ENCODE data around the gene DENND2A. TPM values are rescaled to one million over a fixed set of nuclear protein-coding genes. Genes with fewer than 3 reads are reported as not detected.
"Not testable (repeated sequence)": the region's sequence is repeated elsewhere in the genome, so short reads cannot be mapped to it uniquely, and the experiment has no call there.

Gene DENND2A
- total RNA-seq, 3 donors from 2014 or later: 6.9 to 13.1 (median 7.6) TPM

DNA sequence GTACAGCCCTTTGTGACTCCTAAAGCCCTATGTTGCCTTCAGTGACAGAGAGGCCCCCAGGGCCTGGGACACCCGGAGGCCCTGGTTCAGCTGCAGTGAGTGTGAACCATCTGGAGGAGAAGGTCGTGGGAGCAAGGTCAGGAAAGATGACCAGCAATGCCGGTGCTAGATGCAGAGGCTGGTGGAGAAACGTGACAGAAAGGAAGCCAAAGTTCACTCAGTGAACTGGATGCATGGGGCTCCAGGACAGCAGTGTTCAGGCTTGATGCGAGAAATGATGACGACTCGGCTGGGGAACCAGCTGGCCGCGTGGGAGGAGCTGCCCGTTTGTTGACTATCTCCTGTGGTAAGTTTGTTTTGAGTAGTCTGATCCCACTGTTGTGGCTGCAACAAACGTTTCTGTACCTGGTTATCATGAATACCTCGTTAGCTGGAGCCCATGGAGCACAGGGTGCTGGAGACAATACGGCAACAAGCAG lies 107.2 kb downstream of the DENND2A start:
- Histone ChIP-seq H3K36me3 (no peaks in the 10 kb centered on the region), H3K27ac (no peak overlapping the region), H3K27me3 (no peaks in the 10 kb centered on the region), H3K4me3 (no peak overlapping the region), H3K4me1 (no peaks in the 10 kb centered on the region), H3K9me3 (no peaks in the 10 kb centered on the region)
- intact Hi-C loops (cut with DNase I; ENCODE audit: low total_unique reads): no loop called here
- TF ChIP-seq, protein P1, sequence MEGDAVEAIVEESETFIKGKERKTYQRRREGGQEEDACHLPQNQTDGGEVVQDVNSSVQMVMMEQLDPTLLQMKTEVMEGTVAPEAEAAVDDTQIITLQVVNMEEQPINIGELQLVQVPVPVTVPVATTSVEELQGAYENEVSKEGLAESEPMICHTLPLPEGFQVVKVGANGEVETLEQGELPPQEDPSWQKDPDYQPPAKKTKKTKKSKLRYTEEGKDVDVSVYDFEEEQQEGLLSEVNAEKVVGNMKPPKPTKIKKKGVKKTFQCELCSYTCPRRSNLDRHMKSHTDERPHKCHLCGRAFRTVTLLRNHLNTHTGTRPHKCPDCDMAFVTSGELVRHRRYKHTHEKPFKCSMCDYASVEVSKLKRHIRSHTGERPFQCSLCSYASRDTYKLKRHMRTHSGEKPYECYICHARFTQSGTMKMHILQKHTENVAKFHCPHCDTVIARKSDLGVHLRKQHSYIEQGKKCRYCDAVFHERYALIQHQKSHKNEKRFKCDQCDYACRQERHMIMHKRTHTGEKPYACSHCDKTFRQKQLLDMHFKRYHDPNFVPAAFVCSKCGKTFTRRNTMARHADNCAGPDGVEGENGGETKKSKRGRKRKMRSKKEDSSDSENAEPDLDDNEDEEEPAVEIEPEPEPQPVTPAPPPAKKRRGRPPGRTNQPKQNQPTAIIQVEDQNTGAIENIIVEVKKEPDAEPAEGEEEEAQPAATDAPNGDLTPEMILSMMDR (IDR thresholded peaks at IDR 0.05): no peak
- TF ChIP-seq POLR2AphosphoS5 (IDR thresholded peaks at IDR 0.05): no peak
- no peak for TF ChIP-seq POLR2A (IDR thresholded peaks at IDR 0.05)
- DNase-seq (ENCODE audit: low spot score in 2 of 2): no peak

DNA sequence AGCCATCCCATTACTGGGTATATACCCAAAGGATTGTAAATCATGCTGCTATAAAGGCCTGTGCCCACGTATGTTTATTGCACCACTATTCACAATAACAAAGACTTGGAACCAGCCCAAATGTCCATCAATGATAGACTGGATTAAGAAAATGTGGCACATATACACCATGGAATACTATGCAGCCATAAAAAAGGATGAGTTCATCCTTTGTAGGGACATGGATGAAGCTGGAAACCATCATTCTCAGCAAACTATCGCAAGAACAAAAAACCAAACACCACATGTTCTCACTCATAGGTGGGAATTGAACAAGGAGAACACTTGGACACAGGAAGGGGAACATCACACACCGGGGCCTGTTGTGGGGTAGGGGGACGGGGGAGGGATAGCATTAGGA lies 111.2 kb downstream of the DENND2A start:
- H3K4me1 ChIP-seq; intact Hi-C loops (cut with DNase I; ENCODE audit: low total_unique reads); H3K27ac ChIP-seq; H3K9me3 ChIP-seq; DNase-seq (ENCODE audit: low spot score in 2 of 2); H3K36me3 ChIP-seq; H3K27me3 ChIP-seq; H3K4me3 ChIP-seq: not testable (repeated sequence)

DNA sequence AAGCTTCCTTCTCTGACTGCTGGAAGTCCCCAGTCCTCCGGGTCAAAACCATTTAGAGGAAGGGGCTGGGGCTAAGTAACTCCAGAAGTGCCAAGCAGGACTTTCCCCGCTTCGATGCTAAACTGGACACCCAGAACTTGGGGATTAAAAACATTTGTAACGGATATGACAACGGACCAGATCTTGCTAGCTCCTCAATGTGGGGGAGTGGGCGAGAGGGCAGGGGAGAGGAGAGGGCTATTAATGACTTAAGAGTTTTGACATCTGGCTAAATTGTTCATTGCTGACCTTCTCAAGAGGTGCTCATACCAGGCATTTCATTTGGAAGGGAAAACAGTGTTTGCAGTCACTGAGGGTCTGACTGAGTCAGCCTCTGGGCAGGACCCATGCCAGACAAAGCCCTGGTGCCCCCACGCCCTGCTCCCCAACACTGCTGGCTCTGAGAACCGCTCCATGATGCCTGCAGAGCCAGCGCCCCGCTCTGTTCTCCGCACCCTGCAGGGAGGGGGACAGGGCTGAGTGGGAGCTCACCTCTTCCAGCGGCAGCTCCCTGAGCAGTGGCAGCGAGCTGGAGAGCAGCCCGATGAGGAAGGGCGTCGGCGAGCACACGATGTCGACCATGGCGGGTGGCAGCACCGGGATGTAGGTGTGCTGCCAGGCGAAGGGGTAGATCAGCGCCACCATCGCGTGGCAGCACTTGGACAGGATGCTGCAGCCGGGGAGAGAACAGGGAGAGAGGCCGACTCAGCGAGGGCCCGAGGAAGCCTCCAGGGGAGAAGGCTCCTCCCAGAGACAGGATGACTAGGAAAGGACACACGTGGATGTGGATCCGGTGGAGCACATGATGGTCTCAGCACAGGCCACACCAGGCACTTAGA lies 113.6 kb downstream of the DENND2A start:
- Histone ChIP-seq H3K9me3 (no peaks in the 10 kb centered on the region), H3K4me1 (no peaks in the 10 kb centered on the region), H3K36me3 (no peaks in the 10 kb centered on the region), H3K27me3 (no peaks in the 10 kb centered on the region), H3K27ac (peak overlapping the region in 1 of 2 donors; percentile 3), H3K4me3 (no peak overlapping the region)
- intact Hi-C loops (cut with DNase I; ENCODE audit: low total_unique reads): loop anchor here (1.0 kb wide), 1 partner anchor 128 kb away; no protein-coding TSS in a partner anchor
- TF ChIP-seq, protein P1 (IDR thresholded peaks at IDR 0.05): no peak
- no peak for TF ChIP-seq POLR2A (IDR thresholded peaks at IDR 0.05)
- no peak for TF ChIP-seq POLR2AphosphoS5 (IDR thresholded peaks at IDR 0.05)
- DNase-seq (ENCODE audit: low spot score in 2 of 2): no peak

DNA sequence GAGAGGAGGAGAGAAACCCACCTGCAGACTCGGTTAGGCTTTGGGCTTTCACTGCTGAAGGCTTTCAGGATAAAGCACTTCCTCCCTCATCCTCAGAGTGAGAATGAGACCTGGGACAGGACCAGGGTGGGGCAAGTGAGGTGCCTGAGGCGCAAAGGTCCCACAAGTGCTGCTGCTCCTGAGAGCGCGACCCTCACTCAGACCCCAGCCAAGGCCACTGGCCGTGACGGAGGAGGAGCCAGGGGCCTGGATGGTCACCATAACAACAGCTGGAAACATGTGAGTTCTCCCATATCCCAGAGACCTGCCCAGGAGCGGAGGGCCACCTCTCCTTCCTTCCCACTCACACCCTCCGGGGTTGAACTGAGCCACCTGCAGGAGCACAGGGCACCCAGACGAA lies 114.4 kb downstream of the DENND2A start:
- H3K4me1 ChIP-seq: no peaks in the 10 kb centered on the region
- intact Hi-C loops (cut with DNase I; ENCODE audit: low total_unique reads): no loop called here
- H3K9me3 ChIP-seq: no peaks in the 10 kb centered on the region
- peak overlapping the region in 1 of 2 donors; percentile 3 for H3K27ac ChIP-seq
- DNase-seq (ENCODE audit: low spot score in 2 of 2): no peak
- no peaks in the 10 kb centered on the region for H3K27me3 ChIP-seq
- no peaks in the 10 kb centered on the region for H3K36me3 ChIP-seq
- H3K4me3 ChIP-seq: no peak overlapping the region
- TF ChIP-seq, protein P1 (IDR thresholded peaks at IDR 0.05): no peak
- TF ChIP-seq POLR2A (IDR thresholded peaks at IDR 0.05): no peak
- TF ChIP-seq POLR2AphosphoS5 (IDR thresholded peaks at IDR 0.05): no peak

DNA sequence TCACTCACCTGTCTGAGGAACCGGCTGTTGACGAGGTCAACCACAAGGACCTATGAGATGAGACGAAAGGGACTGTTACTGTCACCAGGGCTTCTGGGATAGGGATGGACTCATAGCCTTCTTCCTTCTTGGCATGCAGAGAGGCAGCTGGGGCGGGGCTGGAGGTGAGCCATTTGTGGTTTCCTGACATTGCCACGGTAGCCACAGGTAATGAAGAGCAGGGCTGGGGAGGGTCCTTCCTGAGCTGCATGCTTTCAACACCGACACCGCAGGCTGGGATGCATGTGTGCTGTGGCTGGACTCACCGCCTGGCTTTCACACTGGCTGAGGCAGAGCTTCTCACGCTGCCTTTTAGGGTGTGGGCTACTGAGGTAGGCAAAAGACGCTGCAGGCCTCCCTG lies 114.9 kb downstream of the DENND2A start:
- H3K4me3 ChIP-seq: no peak overlapping the region
- no peak overlapping the region for H3K27ac ChIP-seq
- TF ChIP-seq POLR2AphosphoS5 (IDR thresholded peaks at IDR 0.05) (no peak), POLR2A (IDR thresholded peaks at IDR 0.05) (no peak)
- TF ChIP-seq, protein P1 (IDR thresholded peaks at IDR 0.05): no peak

More for the DNA sequence above, 114.9 kb downstream of the DENND2A start:
- Histone ChIP-seq H3K27me3 (no peaks in the 10 kb centered on the region), H3K9me3 (no peaks in the 10 kb centered on the region), H3K36me3 (no peaks in the 10 kb centered on the region), H3K4me1 (no peaks in the 10 kb centered on the region)
- intact Hi-C loops (cut with DNase I; ENCODE audit: low total_unique reads): no loop called here
- peak in 1 of 2 donors; percentile 28 for DNase-seq (ENCODE audit: low spot score in 2 of 2)
